GM11168 (cell line): ENCODE data around the gene KRTAP5-9.
"Not testable (repeated sequence)": the region's sequence is repeated elsewhere in the genome, so short reads cannot be mapped to it uniquely, and the experiment has no call there.

Source experiments
- in situ Hi-C: fragments of 300-500 bp; cut with MboI; formaldehyde crosslinking; loops from one replicate; pipeline ENCODE4 v1.12.0; 2022; ENCODE audit warnings: low sequenced_read_pairs; ENCODE audit not compliant: unreplicated experiment

KRTAP5-9 gene

DNA sequence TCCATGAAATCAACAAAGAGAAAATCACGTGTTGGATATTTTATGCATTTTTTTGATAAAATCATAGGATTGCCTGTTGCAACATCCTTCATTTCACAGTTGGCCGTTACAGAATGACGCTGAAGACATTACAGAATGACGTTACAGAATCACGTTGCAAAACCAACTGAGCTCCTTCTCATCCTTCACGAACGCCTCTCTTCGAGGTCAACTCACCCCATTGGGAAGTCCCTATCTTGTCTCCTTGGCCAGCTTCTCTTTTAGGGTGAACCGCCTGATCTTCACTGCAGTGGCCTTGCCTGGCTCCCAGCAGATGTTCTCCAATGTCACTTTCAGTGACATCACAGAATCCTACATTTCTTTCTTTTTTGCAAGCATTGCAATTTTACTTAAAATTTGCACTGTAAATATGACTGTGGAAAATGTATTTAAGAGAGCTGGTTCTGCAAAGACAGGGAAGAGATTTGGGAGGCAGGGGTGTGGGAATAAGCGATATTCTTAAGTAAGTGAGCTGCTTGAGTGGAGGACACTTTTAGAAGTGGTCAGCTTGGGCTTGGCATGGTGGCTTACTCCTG is 16.1 kb upstream of the KRTAP5-9 start:
- in situ Hi-C loops, result no loop called here

DNA sequence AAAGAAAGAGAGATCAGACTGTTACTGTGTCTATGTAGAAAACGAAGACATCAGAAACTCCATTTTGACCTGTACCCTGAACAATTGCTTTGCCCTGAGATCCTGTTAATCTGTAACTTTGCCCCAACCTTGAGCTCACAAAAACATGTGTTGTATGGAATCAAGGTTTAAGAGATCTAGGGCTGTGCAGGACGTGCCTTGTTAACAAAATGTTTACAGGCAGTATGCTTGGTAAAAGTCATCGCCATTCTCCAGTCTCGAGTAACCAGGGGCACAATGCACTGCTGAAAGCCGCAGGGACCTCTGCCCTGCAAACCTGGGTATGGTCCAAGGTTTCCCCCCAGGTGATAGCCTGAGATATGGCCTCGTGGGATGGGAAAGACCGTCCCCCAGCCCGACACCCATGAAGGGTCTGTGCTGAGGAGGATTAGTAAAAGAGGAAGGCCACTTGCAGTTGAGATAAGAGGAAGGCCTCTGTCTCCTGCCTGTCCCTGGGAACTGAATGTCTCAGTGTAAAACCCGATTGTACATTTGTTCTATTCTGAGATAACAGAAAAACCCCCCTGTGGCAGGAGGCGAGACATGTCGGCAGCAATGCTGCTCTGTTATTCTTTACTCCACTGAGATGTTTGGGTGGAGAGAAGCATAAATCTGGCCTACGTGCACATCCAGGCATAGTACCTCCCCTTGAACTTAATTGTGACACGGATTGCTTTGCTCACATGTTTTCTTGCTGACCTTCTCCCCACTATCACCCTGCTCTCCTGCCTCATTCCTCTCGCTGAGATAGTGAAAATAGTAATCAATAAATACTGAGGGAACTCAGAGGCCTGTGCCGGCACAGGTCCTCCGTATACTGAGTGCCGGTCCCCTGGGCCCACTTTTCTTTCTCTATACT is 13.3 kb upstream of the KRTAP5-9 start:
- in situ Hi-C loops, result not testable (repeated sequence)

GRCh38 chr11:71535825-71536224 is 12.4 kb upstream of the KRTAP5-9 start:
- in situ Hi-C loops, result no loop called here

DNA sequence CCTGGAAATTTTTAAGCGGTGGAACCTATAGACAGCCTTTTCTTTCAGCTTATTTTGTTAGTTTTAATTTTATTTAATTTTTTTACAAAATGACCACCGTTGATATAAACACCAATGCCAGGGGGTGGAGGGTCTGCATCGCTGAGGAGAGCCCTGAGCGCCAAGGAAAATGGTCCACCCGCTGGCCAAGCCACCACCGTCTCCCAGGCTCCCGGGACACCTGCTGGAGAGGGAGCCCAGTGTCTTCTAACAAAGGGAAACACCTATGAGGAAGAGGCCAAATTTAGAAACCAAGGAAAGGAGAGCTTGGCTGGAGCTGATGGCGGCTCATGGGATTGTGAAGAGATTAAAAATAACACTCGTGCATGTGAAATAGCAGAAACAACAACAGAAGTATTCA is 10.7 kb upstream of the KRTAP5-9 start:
- in situ Hi-C loops, result no loop called here

DNA sequence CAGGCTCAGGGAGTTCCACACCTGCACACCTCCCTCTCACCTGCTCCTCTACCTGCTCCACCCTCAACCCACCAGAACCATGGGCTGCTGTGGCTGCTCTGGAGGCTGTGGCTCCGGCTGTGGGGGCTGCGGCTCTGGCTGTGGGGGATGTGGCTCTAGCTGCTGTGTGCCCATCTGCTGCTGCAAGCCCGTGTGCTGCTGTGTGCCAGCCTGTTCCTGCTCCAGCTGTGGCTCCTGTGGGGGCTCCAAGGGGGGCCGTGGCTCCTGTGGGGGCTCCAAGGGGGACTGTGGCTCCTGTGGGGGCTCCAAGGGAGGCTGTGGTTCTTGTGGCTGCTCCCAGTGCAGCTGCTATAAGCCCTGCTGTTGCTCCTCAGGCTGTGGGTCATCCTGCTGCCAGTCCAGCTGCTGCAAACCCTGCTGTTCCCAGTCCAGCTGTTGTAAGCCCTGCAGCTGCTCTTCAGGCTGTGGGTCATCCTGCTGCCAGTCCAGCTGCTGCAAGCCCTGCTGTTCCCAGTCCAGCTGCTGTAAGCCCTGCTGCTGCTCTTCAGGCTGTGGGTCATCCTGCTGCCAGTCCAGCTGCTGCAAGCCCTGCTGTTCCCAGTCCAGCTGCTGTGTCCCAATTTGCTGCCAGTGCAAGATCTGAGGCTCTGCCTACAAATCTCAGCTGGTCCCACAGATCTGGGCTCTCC is 10.1 kb upstream of the KRTAP5-9 start, which contains the start of gene KRTAP5-8:
KRTAP5-8 (plus strand) TSS at position 49 of the 689 bp plus-strand sequence; CDS start at position 80, 31 bp downstream.
- in situ Hi-C loops, result not testable (repeated sequence)

GRCh38 chr11:71538666-71538990 is 9.6 kb upstream of the KRTAP5-9 start:
- in situ Hi-C loops, result no loop called here

DNA sequence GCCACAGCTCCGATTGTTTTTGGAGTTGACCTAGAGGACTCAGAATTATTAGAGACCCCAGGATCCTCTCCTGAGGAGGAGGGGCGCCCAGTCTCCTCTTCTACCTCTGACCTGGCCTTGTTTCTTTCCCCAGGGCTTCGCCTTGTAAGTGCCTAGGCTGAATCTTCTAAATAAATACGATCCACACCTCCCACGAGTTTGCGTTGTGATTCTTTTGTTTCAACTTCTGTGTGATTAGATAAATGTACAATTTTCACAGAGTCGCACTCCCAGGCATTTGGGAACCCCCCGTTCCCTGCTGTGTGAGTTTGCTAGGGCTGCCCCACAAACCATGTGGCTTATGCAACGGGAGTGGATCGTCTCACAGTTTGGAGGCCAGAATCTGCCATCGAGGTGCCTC is 9.2 kb upstream of the KRTAP5-9 start:
- in situ Hi-C loops, result no loop called here

GRCh38 chr11:71539971-71540370 is 8.2 kb upstream of the KRTAP5-9 start:
- in situ Hi-C loops, result not testable (repeated sequence)

DNA sequence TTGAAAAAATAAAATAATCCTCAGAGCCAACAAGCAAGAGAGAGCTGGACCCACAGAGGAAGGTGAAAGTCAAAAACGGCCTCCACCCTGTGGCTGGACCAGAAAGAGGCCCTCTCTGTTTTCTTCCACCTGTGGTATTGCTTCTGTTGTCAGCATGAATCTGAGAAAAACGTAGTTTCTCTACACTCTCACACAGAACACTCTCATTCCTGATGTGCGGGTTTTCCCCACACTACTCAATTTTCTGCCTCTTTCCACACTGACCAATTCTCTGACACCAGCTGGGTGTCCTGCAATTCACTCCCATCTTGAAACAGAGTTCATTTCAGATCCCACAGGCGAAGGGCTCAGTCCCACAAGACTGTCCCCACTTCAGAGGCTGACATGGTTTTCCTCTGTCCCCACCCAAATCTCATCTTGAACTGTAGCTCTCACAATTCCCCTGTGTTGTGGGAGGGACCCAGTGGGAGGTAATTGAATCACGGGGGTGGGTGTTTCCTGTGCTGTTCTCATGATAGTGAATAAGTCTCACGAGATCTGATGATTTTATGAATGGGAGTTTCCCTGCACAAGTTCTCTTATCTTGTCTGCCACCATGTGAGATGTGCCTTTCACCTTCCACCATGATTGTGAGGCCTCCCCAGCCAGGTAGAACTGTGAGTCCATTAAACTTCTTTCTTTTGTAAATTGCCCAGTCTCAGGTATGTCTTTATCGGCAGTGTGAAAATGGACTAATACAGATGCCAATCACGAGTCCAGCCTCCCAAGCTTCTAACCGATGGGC is 7.5 kb upstream of the KRTAP5-9 start:
- in situ Hi-C loops, result not testable (repeated sequence)

GRCh38 chr11:71542382-71542781 is 5.8 kb upstream of the KRTAP5-9 start:
- in situ Hi-C loops, result no loop called here

DNA sequence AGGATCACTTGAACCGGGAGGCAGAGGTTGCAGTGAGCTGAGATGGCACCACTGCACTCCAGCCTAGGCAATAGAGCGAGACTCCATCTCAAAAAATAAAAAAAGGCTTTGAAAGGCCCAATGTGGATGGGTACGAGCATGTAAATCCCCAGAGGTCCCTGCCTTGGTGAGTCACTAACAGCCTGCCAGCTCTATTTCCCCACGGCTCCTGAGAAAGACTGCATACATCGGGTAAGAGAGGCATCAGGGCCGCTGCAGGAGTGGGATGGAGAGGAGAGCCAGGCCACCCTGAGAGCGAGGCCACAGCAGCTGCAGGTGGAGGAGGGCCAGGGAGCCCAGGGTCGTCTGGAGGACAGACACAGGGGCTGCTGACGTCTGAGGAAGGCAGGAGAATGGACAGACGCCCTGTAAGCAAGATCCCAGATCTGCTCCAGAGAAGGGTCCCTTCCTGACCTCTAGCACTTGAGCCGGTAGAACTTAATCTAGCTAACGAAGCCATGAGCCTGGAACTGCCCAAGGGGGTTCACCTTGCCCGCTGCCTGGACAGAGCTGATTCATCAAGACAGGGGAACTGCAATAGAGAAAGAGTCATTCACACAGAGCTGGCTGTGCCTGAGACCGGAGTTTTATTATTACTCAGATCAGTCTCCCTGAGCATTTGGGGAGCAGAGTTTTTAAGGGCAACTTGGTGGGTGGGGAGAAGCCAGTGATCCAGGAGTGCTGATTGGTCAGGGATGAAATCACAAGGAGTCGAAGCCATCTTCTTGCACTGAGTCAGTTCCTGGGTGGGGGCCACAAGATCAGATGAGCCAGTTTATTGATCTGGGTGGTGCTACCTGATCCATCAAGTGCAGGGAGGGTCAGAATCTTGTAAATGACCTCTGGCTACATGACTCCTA is 5.1 kb upstream of the KRTAP5-9 start:
- in situ Hi-C loops, result no loop called here

DNA sequence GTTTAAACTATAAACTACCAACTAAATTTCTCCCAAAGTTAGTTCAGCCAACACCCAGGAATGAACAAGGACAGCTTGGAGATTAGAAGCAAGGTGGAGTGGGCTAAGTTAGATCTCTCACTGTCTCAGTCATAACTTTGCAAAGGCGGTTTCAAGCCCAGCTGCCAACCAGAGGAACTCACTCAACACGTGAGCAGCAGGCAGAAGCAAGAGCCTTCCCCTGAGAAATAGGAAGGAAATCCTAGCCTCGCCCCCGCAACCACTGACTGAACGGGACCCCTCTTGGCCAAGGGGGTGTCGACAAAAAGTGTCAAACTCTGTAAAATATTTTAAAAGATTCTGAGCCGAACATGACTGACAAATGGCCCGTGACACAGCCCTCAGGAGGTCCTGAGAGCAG is 4.4 kb upstream of the KRTAP5-9 start:
- in situ Hi-C loops, result no loop called here

GRCh38 chr11:71544525-71545214 is 3.5 kb upstream of the KRTAP5-9 start:
- in situ Hi-C loops, result no loop called here

DNA sequence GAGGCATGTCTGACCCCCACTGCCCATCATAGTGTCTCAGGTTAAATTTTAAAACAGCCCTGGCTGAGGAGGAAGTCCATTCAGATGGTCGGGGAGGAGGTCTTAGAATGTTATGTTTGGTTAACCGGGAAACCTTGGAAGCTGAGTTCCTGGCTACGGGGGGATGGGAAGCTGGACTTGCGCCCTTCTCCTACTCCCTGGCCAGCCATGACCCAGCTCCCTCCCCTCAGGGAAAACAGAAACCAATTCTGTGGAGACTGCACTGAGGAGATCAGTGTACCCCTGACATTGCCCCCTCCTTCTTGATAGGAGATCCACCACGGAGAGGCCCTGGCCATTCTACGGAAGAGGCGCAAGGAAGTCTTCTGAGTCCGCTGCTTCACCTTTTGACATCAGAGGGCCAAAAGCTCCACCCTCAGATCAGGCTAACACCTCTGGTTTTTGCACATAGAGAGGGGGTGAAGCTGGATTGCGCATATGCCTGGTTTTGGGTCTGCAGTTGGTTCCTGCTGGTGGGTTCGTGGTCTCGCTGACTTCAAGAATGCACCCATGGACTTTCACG is 2.7 kb upstream of the KRTAP5-9 start:
- in situ Hi-C loops, result no loop called here

GRCh38 chr11:71548716-71549151 is 514 bp downstream of the KRTAP5-9 start:
- in situ Hi-C loops, result no loop called here

- in situ Hi-C loops, result no loop called here
Observed at GRCh38 chr11:71551711-71552110, 3.5 kb downstream of the KRTAP5-9 start.

DNA sequence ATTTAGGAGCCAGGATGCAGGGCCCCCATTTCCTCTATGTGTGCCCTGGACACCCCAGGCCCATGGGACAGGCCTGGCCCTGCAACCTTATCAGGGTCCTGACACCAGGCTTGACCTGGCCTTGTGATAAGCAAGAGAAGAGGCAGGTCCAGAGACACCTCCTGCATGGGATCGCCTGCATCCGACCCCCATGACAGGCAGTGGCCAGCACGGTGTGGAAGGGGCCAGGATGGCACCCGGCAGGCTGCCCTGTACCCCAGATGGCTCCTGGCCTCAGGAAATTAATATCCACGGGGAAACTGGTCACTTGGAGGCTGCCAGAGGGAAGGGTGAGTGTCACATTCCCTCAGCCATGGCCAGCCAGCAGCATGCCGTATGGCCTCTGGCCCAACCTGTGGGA is 6.8 kb downstream of the KRTAP5-9 start:
- in situ Hi-C loops, result no loop called here

DNA sequence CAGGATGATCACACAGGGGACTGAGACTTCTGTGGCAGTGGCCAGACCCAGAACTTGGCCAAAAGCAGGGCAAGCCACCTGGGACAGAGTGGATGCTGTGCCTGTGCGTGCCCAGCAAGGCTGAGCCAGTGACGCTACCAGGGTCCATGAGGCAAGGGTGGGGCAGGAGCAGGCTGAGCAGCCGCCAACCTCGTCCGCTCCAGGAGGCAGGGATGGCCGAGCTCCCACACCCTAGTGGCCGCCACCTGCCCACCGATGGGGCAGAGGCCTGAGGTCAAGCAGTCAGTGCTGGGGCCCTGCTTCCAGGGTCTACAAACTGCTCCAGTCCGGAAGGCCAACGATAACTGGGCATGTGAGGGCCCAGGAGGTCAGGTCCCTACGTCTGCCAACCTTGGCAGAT is 7.3 kb downstream of the KRTAP5-9 start:
- in situ Hi-C loops, result no loop called here

GRCh38 chr11:71556018-71556417 is 7.8 kb downstream of the KRTAP5-9 start:
- in situ Hi-C loops, result no loop called here
